ENCODE results near the gene GGT1. TPM values are rescaled to one million over a fixed set of nuclear protein-coding genes. Genes with fewer than 3 reads are reported as not detected.
"Not testable (repeated sequence)": the region's sequence is repeated elsewhere in the genome, so short reads cannot be mapped to it uniquely, and the experiment has no call there.

The GGT1 gene
- total and polyA plus RNA-seq, 7 experiments from 2014 or later, result 1.1 to 95.9 (median 11.7) TPM

GRCh38 chr22:24633231-24634023 is 30.4 kb downstream of the GGT1 start:
- H3K4me3 ChIP-seq (ENCODE audit: low read length); H3K36me3 ChIP-seq (ENCODE audit: control insufficient read depth in 2 of 3, insufficient read depth in 3 of 3, low read length in 3 of 3); H3K9me3 Mint-ChIP-seq; POLR2A ChIA-PET; H3K27me3 Mint-ChIP-seq; DNase-seq; CTCF ChIA-PET; H3K27me3 ChIP-seq (ENCODE audit: control insufficient read depth in 2 of 2, insufficient read depth in 2 of 2, low read length in 2 of 2); ATAC-seq; H3K4me1 ChIP-seq (ENCODE audit: control insufficient read depth in 2 of 2, insufficient read depth in 2 of 2, low read length in 2 of 2); H3K9me3 ChIP-seq (ENCODE audit: control insufficient read depth in 2 of 3, low read length in 3 of 3); intact Hi-C loops (cut with micrococcal nuclease); H3K27ac ChIP-seq (ENCODE audit: low read depth, low read length); H3K36me3 Mint-ChIP-seq: not testable (repeated sequence)
- H3K27ac Mint-ChIP-seq, result peak overlapping the region in 7 of 9 donors; percentile 0 to 72 (median 62)
- H3K4me1 Mint-ChIP-seq, result peaks cover 10 to 42% (median 24%) of the 10 kb centered on the region in 7 donors
- H3K4me3 Mint-ChIP-seq, result peak overlapping the region in 9 of 10 donors; percentile 0 to 58 (median 4)

DNA sequence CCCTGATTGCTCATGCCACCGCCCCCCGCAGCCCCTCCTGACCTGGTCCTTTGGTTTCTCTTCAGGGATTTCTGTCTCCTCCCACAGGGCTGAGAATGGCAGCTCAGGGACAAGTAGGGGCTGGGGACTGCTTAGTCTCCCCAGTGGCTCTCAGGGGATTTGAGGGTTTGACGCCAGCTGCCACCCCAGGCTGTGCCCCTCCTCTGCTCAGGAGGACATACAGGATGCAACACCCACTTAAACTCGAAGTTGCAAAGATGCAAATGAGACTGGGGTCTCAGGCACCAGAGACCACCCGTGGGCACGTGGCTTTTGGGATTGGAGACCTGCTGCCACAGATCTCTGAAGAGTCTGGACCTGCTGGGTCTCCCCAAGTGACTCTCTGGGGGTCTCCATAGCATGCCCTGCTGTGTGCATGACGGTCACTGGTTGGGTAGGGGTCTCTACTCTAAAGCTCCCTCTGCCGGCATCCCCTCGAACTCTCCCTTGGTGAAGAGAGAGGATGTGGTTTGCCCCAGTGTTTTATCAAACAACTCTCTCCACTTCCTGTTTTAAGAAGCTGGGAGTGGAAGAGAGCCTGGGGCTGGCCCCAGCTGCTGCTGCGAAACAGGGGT is 31.9 kb downstream of the GGT1 start:
- H3K36me3 ChIP-seq (ENCODE audit: control insufficient read depth in 2 of 3, insufficient read depth in 3 of 3, low read length in 3 of 3); H3K27ac ChIP-seq (ENCODE audit: low read depth, low read length); ATAC-seq; H3K27me3 Mint-ChIP-seq; intact Hi-C loops (cut with micrococcal nuclease); H3K9me3 Mint-ChIP-seq; H3K36me3 Mint-ChIP-seq; H3K9me3 ChIP-seq (ENCODE audit: control insufficient read depth in 2 of 3, low read length in 3 of 3); CTCF ChIA-PET; H3K4me3 ChIP-seq (ENCODE audit: low read length); POLR2A ChIA-PET; H3K27me3 ChIP-seq (ENCODE audit: control insufficient read depth in 2 of 2, insufficient read depth in 2 of 2, low read length in 2 of 2); H3K4me1 ChIP-seq (ENCODE audit: control insufficient read depth in 2 of 2, insufficient read depth in 2 of 2, low read length in 2 of 2): not testable (repeated sequence)
- Mint-ChIP-seq H3K4me3 (peak overlapping the region in 7 of 10 donors; percentile 39 to 73 (median 50)), H3K4me1 (peaks cover 10 to 42% (median 24%) of the 10 kb centered on the region in 7 donors), H3K27ac (peak overlapping the region in 6 of 9 donors; percentile 9 to 64 (median 42))
- DNase-seq, result peak in 5 of 9 donors; percentile 10 to 35 (median 30)

DNA sequence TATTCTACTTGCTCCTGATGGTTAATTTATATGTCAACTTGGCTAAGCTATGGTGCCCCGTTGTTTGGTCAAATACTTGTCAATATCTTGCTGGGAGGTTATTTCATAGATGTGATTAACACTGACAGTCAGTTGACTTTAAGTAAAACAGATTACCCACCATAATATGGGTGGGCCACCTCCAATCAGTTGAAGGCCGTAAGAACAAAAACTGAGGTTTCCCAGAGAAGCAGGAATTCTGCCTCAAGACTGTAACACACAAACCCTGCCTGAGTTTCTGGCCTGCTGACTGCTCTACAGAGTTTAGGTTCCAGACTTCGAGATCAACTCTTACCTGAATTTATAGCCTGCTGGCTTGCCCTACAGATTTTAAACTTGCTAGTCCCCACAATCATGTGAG is 33.5 kb downstream of the GGT1 start:
- H3K4me1 ChIP-seq (ENCODE audit: control insufficient read depth in 2 of 2, insufficient read depth in 2 of 2, low read length in 2 of 2); H3K27me3 Mint-ChIP-seq; H3K9me3 ChIP-seq (ENCODE audit: control insufficient read depth in 2 of 3, low read length in 3 of 3); H3K27me3 ChIP-seq (ENCODE audit: control insufficient read depth in 2 of 2, insufficient read depth in 2 of 2, low read length in 2 of 2); H3K36me3 ChIP-seq (ENCODE audit: control insufficient read depth in 2 of 3, insufficient read depth in 3 of 3, low read length in 3 of 3); POLR2A ChIA-PET; DNase-seq; H3K27ac ChIP-seq (ENCODE audit: low read depth, low read length); H3K36me3 Mint-ChIP-seq; ATAC-seq; intact Hi-C loops (cut with micrococcal nuclease); H3K9me3 Mint-ChIP-seq; CTCF ChIA-PET; H3K4me3 ChIP-seq (ENCODE audit: low read length): not testable (repeated sequence)
- H3K27ac Mint-ChIP-seq, result peak overlapping the region in 5 of 9 donors; percentile 13 to 58 (median 44)
- peaks cover 10 to 36% (median 20%) of the 10 kb centered on the region in 7 donors for H3K4me1 Mint-ChIP-seq
- H3K4me3 Mint-ChIP-seq, result peak overlapping the region in 4 of 10 donors; percentile 8 to 30 (median 15)

GRCh38 chr22:24642307-24642706 is 39.3 kb downstream of the GGT1 start:
- H3K4me1 Mint-ChIP-seq; H3K9me3 ChIP-seq (ENCODE audit: control insufficient read depth in 2 of 3, low read length in 3 of 3); DNase-seq; H3K4me1 ChIP-seq (ENCODE audit: control insufficient read depth in 2 of 2, insufficient read depth in 2 of 2, low read length in 2 of 2); H3K9me3 Mint-ChIP-seq; intact Hi-C loops (cut with micrococcal nuclease); H3K4me3 Mint-ChIP-seq; H3K36me3 ChIP-seq (ENCODE audit: control insufficient read depth in 2 of 3, insufficient read depth in 3 of 3, low read length in 3 of 3); H3K27me3 ChIP-seq (ENCODE audit: control insufficient read depth in 2 of 2, insufficient read depth in 2 of 2, low read length in 2 of 2); H3K27ac ChIP-seq (ENCODE audit: low read depth, low read length); H3K27ac Mint-ChIP-seq; CTCF ChIA-PET; H3K4me3 ChIP-seq (ENCODE audit: low read length); H3K27me3 Mint-ChIP-seq; H3K36me3 Mint-ChIP-seq; POLR2A ChIA-PET; ATAC-seq: not testable (repeated sequence)

GRCh38 chr22:24644409-24644808 is 41.4 kb downstream of the GGT1 start:
- H3K4me3 ChIP-seq (ENCODE audit: low read length); CTCF ChIA-PET; ATAC-seq; H3K36me3 ChIP-seq (ENCODE audit: control insufficient read depth in 2 of 3, insufficient read depth in 3 of 3, low read length in 3 of 3); H3K36me3 Mint-ChIP-seq; H3K27me3 Mint-ChIP-seq; H3K4me1 ChIP-seq (ENCODE audit: control insufficient read depth in 2 of 2, insufficient read depth in 2 of 2, low read length in 2 of 2); H3K9me3 Mint-ChIP-seq; H3K4me1 Mint-ChIP-seq; H3K9me3 ChIP-seq (ENCODE audit: control insufficient read depth in 2 of 3, low read length in 3 of 3); H3K4me3 Mint-ChIP-seq; intact Hi-C loops (cut with micrococcal nuclease); POLR2A ChIA-PET; H3K27ac ChIP-seq (ENCODE audit: low read depth, low read length); H3K27ac Mint-ChIP-seq; DNase-seq; H3K27me3 ChIP-seq (ENCODE audit: control insufficient read depth in 2 of 2, insufficient read depth in 2 of 2, low read length in 2 of 2): not testable (repeated sequence)

- H3K27me3 Mint-ChIP-seq; DNase-seq; intact Hi-C loops (cut with micrococcal nuclease); H3K4me1 ChIP-seq (ENCODE audit: control insufficient read depth in 2 of 2, insufficient read depth in 2 of 2, low read length in 2 of 2); H3K36me3 Mint-ChIP-seq; H3K9me3 ChIP-seq (ENCODE audit: control insufficient read depth in 2 of 3, low read length in 3 of 3); POLR2A ChIA-PET; H3K4me1 Mint-ChIP-seq; H3K27ac Mint-ChIP-seq; ATAC-seq; H3K36me3 ChIP-seq (ENCODE audit: control insufficient read depth in 2 of 3, insufficient read depth in 3 of 3, low read length in 3 of 3); H3K27ac ChIP-seq (ENCODE audit: low read depth, low read length); H3K27me3 ChIP-seq (ENCODE audit: control insufficient read depth in 2 of 2, insufficient read depth in 2 of 2, low read length in 2 of 2); H3K4me3 Mint-ChIP-seq; CTCF ChIA-PET; H3K9me3 Mint-ChIP-seq; H3K4me3 ChIP-seq (ENCODE audit: low read length): not testable (repeated sequence)
Observed at GRCh38 chr22:24645408-24646399, 42.7 kb downstream of the GGT1 start.
